ENCODE data around the gene DNAJB1. TPM values are rescaled to one million over a fixed set of nuclear protein-coding genes. Genes with fewer than 3 reads are reported as not detected.

DNAJB1 gene
- total and polyA plus RNA-seq, 8 donors = 22.4 to 63.0 (median 29.3) TPM

DNA sequence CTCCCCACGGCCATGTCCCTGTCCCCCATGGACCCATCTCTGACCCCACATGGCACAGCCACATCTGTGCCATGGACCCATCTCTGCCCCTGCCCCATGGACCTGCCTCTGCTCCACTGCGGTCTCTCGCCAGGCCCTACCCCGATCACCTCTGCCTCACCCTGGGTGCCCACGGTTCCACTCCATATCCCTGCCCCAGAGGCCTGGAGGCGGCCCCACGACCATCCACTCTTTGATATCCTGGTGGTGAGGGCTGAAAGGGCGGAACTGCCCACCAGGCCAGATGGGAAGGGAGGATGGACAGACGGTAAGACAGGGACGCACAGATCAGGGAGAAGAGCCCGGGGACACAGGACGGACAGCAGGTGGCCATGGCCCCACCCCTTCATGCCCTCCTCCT lies 43.4 kb downstream of the DNAJB1 start:
- no peak for TF ChIP-seq CTCF (IDR thresholded peaks at IDR 0.05)
- intact Hi-C loops (cut with DNase I) = no loop called here
- no peak for ATAC-seq
- no peaks in the 10 kb centered on the region for H3K9me3 ChIP-seq
- H3K27me3 ChIP-seq = no peaks in the 10 kb centered on the region
- H3K4me1 ChIP-seq = peaks cover 4 to 5% (median 5%) of the 10 kb centered on the region in 3 donors
- H3K36me3 ChIP-seq = no peaks in the 10 kb centered on the region
- WGBS, 2 donors = 37 to 44% methylated on average over 12 of the region's 12 CpGs
- no peak for FAIRE-seq
- DNase-seq = peak in 1 of 6 donors; percentile 67
- H3K4me3 ChIP-seq = no peak overlapping the region
- H3K27ac ChIP-seq = no peak overlapping the region

- intact Hi-C loops (cut with DNase I) = no loop called here
- no peaks in the 10 kb centered on the region for H3K27me3 ChIP-seq
- H3K9me3 ChIP-seq = no peaks in the 10 kb centered on the region
- H3K36me3 ChIP-seq = peaks cover 0 to 5% (median 0%) of the 10 kb centered on the region in 3 donors
- DNase-seq = peak in 1 of 6 donors; percentile 71
- H3K27ac ChIP-seq = no peak overlapping the region
- whole genome bisulfite sequencing, 2 donors = 12 to 15% methylated on average over 34 to 53 of the region's 53 CpGs
- peaks cover 4 to 5% (median 5%) of the 10 kb centered on the region in 3 donors for H3K4me1 ChIP-seq
- ATAC-seq = peak in 2 of 4 donors; percentile 21 to 45
- TF ChIP-seq CTCF (IDR thresholded peaks at IDR 0.05) = no peak
- FAIRE-seq = no peak
- peak overlapping the region in 1 of 4 donors; percentile 26 for H3K4me3 ChIP-seq
Measured at GRCh38 chr19:14473978-14474578, 44.1 kb downstream of the DNAJB1 start.

DNA sequence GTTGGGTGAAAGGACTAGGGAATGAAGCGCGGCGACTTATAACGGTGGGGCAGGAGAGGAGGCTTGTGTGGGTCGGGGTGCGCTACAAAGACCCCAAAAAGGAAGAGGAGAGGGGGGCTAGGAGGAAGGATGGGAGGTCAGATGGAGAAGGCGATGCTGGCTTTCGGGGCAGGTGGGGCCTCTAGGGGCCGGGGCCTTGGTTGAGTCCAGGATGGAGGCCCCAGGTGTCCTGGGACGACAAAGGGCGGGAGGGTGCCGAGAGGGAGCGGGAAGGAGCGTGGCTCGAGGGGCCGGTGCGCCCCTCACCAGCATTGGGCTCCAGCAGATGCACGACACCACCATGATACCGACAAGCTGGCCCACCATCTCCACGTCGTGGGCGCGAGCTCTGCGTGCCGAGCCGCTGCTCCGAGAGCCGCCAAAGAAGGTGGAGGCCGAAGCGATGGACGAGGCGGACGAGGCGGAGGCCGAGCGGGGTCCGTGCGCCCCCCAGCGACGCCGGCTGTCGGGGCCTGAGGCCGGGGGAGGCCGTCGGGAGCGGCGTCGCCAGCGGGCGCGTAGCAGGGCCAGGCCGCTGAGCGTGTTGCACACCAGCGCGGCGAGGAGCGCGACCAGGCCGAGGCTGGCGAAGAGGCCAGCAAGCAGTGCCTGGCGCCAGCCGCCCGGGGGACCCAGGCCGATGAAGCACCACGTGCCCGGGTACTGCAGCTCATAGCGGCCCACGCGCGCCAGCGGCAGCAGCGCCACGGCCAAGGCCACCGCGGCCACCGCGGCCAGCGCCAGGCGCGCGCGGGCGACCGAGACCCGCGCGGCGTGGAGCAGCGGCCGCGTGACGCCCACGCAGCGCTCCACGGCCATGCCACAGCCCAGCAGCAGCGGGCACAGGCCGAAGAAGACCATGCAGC lies 44.9 kb downstream of the DNAJB1 start:
- intact Hi-C loops (cut with DNase I) = no loop called here
- Histone ChIP-seq H3K36me3 (peaks cover 0 to 10% (median 0%) of the 10 kb centered on the region in 3 donors), H3K4me1 (peaks cover 4 to 5% (median 5%) of the 10 kb centered on the region in 3 donors), H3K27me3 (no peaks in the 10 kb centered on the region), H3K27ac (no peak overlapping the region), H3K4me3 (peak overlapping the region in 1 of 4 donors; percentile 26), H3K9me3 (no peaks in the 10 kb centered on the region)
- no peak for TF ChIP-seq CTCF (IDR thresholded peaks at IDR 0.05)
- DNase-seq = peak in 1 of 6 donors; percentile 69
- FAIRE-seq = no peak
- no peak for ATAC-seq
- WGBS, 2 donors = 9 to 14% methylated on average over 58 to 97 of the region's 97 CpGs

DNA sequence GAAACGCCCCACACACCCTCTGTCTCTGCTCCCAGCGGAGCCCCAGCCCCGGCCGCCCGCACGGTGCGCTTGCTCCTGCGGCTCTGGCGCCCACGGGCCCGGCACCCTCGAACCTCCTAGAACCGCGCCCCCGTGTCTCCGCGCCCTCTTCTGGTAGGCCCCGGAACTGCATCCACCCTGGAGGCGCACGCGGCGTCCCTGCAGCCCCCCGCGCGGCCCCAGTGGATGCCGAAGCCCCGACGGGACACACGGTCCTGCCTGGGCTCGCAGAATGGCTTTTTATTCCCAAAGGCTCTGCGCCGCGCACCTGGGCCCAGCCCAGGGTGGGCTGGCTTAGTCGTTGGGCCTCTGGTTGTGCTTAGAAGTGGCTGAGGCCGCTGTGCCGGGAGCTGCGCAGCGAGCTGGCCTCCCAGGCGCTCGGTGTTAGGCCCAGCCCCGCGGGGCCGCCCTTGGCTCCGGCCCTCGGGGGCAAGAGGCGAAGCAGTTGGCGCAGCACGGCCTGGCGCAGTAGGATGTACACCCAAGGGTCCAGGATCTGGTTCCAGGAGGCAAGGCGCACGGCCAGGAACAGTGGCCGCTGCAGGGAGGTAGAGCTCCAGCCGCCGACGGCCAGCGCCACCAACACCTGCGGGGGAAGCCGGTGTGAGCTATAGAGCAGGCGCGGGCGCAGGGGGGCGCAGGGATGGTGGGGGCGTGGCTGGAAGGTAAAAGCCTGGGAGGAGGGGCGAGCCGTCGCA lies 45.8 kb downstream of the DNAJB1 start:
- 3% methylated on average over 61 to 66 of the region's 66 CpGs for WGBS, 2 donors
- no peak for FAIRE-seq
- intact Hi-C loops (cut with DNase I) = no loop called here

More for the DNA sequence above, 45.8 kb downstream of the DNAJB1 start:
- no peak overlapping the region for H3K27ac ChIP-seq
- ATAC-seq (peak; percentile 55 to 78 (median 70)), DNase-seq (peak in 5 of 6 donors; percentile 40 to 93 (median 71))
- H3K4me3 ChIP-seq = no peak overlapping the region
- H3K4me1 ChIP-seq = peaks cover 4 to 5% (median 5%) of the 10 kb centered on the region in 3 donors
- H3K27me3 ChIP-seq = no peaks in the 10 kb centered on the region
- no peaks in the 10 kb centered on the region for H3K9me3 ChIP-seq
- TF ChIP-seq CTCF (IDR thresholded peaks at IDR 0.05) = peak; percentile 88 to 97 (median 94)
- peaks cover 0 to 19% (median 0%) of the 10 kb centered on the region in 3 donors for H3K36me3 ChIP-seq
